GM19467 (cell line): ENCODE measurements around the gene ZFR2.
"Not testable (repeated sequence)": the region's sequence is repeated elsewhere in the genome, so short reads cannot be mapped to it uniquely, and the experiment has no call there.

ENCODE experiments used
- ATAC-seq: cut with Tn5 transposase; IDR thresholded peaks from one replicate; pipeline ENCODE4 v1.9.1; 2021; ENCODE audit warnings: mild to moderate bottlenecking, moderate library complexity; ENCODE audit not compliant: unreplicated experiment

Gene ZFR2

GRCh38 chr19:3774621-3775373, 94.0 kb downstream of the ZFR2 start:
- ATAC-seq: no peak

DNA sequence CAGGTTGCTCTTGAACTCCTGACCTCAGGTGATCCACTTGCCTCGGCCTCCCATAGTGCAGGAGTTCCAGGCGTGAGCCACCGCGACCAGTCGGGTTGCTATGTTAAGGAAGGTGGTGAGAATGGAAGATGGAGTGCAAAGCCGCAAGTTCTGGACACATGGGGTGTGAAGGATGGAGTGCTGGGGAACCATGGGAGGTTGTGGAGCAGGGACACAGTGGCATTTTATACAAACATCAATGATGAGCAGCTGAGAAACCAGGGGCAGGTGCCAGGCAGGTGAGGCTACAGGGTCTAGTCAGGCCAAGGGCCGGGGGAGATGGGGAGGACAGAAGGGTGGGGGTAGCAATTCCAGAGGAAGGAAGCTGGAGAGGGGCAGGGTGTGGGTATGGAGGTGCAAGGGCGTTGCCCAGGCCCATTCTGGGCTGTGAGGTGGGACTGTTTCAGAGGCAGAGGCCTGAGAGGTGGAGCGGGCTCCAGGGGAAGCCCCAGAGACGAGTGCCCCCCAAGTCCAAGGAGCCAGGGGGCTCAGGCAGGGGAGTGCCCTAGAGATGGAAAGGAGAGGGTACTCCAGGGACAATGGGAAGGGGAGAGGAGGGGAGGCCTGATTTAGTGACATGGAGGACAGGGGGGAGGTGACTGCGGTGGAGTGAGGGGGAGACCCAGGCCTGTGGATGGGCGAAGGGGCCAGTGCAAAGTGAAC, 94.9 kb downstream of the ZFR2 start:
- ATAC-seq: no peak

- ATAC-seq: no peak
These were observed 96.9 kb downstream of the ZFR2 start, which contains the start of gene RAX2 for GRCh38 chr19:3771906-3772455. Gene RAX2 (minus strand): TSS chr19:3772228. CDS start chr19:3771742, 486 bp downstream.

DNA sequence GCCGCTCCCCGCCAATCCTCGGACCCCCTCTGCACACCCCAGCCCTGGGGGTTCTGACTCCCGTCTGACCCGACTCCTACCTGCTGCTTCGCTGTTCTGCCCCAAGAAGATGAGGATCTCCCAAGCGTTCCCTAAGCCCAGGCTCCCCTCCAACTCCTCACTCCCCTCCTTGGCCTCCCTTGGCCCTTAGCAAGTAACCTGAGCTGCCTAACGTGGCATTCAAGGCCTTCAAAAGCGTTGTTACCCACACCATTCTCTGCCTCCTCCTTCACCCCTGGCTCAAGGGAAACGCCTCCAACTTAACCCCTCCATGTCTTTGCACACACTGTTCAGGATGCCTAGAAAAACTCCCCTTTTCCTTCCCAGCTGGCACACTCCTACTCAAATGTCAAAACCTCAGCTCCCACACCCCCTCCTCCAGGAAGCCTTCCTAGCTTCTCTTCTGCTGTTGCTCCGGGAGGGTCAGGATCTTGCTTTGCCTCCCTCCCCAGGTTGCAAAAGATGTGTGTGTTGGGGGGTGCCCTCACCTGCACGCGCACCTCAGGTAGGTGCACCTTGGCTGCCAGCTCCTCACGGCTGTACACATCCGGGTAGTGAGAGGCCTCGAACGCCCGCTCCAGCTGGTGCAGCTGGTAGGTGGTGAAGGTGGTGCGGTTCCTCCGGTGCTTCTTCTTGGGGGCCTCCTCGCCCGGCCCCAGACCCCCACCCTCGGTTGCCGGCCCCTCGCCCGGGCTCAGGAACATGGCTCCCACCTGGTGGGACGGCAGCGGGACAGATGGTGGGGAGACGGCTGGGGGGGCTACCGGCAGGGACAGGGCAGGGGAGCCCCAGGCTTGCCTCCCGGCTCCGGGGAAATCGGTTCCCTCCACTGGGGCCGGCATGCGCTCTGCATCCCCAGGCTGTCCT, 97.6 kb downstream of the ZFR2 start:
- no peak for ATAC-seq

GRCh38 chr19:3770136-3770999, 98.5 kb downstream of the ZFR2 start:
- no peak for ATAC-seq

DNA sequence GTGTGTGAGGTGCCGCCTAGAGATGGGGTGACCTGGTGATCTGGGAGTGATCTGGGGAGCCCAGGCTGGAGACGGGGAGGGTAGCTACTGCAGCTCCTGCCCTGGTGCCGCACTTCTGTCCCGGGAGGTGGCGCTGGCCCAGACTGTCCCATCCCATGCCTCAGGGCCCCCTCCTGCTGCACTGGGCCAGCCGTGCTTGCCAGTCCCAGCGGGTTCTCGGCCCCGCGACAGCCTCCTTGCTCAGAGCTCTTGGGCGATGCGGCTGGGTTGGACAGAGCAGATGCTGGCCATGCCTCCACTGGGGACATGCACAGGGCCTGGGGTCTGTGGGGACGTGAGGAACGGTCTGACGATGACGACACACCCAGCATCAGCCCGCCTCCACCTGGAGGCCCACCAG, 99.3 kb downstream of the ZFR2 start:
- ATAC-seq: no peak

- no peak for ATAC-seq
These were observed 100.1 kb downstream of the ZFR2 start for GRCh38 chr19:3768748-3769099.

GRCh38 chr19:3768015-3768747, 100.7 kb downstream of the ZFR2 start:
- ATAC-seq: no peak

DNA sequence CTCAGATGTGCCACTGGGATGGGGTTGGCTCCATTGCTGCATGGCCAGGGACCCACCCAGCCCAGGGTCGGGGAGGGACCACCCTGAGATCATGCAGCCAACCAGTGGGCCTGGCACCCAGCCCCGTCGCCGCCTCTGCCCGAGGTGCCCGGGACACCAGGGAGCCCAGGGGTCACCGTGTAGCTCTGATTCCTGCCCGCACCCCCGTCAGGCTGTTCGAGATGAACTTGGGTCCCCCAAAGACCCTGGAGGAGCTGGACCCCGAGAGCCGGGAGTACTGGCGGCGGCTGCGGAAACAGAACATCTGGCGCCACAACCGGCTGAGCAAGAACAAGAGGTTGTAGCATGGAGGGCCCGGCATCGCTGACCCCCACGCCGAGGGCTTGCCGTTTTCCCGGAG, 101.8 kb downstream of the ZFR2 start:
- no peak for ATAC-seq

GRCh38 chr19:3766520-3766919, 102.3 kb downstream of the ZFR2 start:
- no peak for ATAC-seq

GRCh38 chr19:3765757-3766156, 103.1 kb downstream of the ZFR2 start:
- not testable (repeated sequence) for ATAC-seq

DNA sequence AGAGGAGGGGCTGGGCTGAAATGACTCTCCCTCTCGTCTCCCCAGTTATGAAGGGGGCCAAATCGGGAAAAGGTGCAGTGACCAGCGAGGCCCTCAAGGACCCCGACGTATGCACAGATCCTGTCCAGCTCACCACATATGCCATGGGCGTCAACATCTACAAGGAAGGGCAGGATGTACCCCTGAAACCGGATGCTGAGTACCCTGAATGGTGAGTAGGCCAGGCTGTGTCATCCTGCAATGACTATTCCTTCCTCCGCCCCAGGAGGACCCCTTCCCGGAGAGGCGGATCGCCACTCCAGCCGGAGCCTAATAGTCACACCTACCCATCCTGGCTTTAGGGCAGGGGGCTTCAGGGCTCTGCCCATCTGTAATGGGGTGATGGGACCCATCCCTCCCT, 103.7 kb downstream of the ZFR2 start:
- no peak for ATAC-seq

- ATAC-seq: peak; percentile 56
These were observed 106.1 kb downstream of the ZFR2 start, which contains the start of gene MRPL54 for GRCh38 chr19:3762501-3763459. Gene MRPL54 (plus strand): TSS chr19:3762682. CDS start chr19:3762701, 19 bp downstream.

DNA sequence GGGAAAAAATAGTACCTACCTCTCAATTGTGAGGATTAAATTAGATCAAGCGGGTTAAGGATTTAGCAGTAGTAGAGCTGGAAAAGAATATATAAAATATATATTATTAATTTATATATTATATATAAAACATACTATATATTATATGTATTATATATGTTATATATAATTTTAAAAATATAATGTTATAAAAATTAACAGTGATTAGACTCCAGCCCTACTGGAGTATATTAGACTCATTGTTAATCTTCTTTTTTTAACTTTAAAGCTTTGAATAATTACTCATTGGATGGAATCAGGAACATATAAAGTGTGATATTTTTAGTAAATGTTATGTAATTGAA, 106.7 kb downstream of the ZFR2 start:
- ATAC-seq: no peak

DNA sequence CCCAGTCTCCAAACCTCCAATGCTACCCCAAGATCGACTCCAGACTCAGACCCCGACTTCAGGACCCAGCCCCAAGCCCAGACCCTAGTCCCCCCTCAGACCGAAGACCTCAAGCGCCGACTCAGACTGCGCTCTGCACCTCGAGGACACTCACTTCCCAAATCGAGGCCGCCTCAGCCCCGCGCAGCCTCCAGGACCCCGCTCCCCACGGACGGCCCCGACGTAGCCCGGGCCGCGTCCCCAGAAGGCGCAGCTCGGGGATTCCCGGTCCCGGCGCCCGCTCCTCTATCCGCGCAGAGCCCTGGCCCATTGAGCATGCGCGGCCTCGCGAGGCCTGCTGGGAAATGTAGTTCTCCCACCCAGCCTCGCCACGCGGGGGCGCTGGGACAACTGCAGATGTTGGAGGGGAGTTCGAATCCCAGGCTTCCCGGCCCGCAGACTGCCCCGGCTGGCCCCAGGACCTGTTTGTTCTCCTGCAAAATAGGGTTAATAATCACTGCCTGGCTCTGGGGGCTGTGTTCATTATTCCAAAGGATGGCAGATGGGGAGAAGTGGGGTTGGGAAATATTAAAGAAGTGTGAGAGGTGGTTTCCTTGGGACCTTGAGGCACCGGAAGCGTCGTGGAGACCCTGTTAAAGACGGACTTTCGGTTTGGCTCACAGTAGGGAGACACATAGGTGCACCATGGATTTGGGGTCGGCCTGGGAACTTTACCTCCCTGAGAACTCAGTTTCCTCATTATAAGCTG, 107.3 kb downstream of the ZFR2 start, which contains the start of gene APBA3:
Gene APBA3 (minus strand): TSS at position 311 of the 748 bp plus-strand sequence. CDS start 1,428 bp downstream, outside the sequence.
- ATAC-seq: peak; percentile 41

DNA sequence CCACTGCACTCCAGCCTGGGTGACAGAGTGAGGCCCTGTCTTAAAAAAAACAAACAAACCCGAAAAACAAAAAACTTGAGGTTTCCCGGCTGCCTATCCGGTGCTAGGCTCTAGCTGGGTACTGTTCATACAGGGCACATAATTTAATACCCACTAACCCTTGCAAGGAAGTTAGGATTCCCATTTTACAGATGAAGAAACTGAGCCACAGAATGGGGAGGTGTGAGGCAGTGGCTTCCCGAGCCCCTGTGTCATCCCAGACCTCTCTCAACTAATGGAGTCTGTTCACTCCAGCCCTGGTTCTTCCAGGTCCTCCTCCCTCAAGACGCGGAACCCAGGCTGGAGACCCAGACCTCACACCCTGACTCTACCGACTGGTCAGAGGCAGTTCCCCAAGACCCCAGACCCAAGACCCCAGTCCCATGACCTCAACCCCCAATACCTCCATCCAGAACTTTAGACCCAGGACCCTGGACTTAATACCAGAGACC, 107.9 kb downstream of the ZFR2 start:
- no peak for ATAC-seq
